T-helper 1 cell treated with Interleukin-12 subunit alpha and Interleukin-12 subunit beta and Interleukin-4 antibody, amounts not matched to agents 30 μg/mL and 1 μg/mL, for 36 hours (primary cell): ENCODE results near the gene IL17B.
A peak's percentile ranks its signal among the peaks of the same experiment; 100 is the strongest.

Experiments
- H3K27ac Mint-ChIP-seq: one replicate; pipeline ENCODE4 v1.8.0; 2021; ENCODE audit warnings: mild to moderate bottlenecking, mixed read lengths
- H3K27me3 Mint-ChIP-seq: one replicate; pipeline ENCODE4 v1.8.0; 2021; ENCODE audit warnings: low read depth, mixed read lengths
- H3K36me3 Mint-ChIP-seq: one replicate; pipeline ENCODE4 v1.8.0; 2021; ENCODE audit warnings: low read depth, mixed read lengths
- H3K4me1 Mint-ChIP-seq: one replicate; pipeline ENCODE4 v1.8.0; 2021; ENCODE audit warnings: low read depth, mixed read lengths
- H3K4me3 Mint-ChIP-seq: one replicate; pipeline ENCODE4 v1.8.0; 2021; ENCODE audit warnings: mild to moderate bottlenecking, moderate library complexity, mixed read lengths
- H3K9me3 Mint-ChIP-seq: one replicate; pipeline ENCODE4 v1.8.0; 2021; ENCODE audit warnings: mixed read lengths

The IL17B gene

GRCh38 chr5:149366169-149366729 lies 12.8 kb downstream of the IL17B start:
- H3K27me3 Mint-ChIP-seq, result no peaks in the 10 kb centered on the region
- no peaks in the 10 kb centered on the region for H3K9me3 Mint-ChIP-seq
- H3K36me3 Mint-ChIP-seq, result peaks cover 8% of the 10 kb centered on the region
- H3K4me1 Mint-ChIP-seq, result peaks cover 5% of the 10 kb centered on the region
- no peak overlapping the region for H3K27ac Mint-ChIP-seq
- H3K4me3 Mint-ChIP-seq, result no peak overlapping the region

GRCh38 chr5:149365418-149365817 lies 13.7 kb downstream of the IL17B start:
- no peak overlapping the region for H3K4me3 Mint-ChIP-seq
- H3K36me3 Mint-ChIP-seq, result peaks cover 11% of the 10 kb centered on the region
- H3K27ac Mint-ChIP-seq, result no peak overlapping the region
- no peaks in the 10 kb centered on the region for H3K27me3 Mint-ChIP-seq
- no peaks in the 10 kb centered on the region for H3K9me3 Mint-ChIP-seq
- H3K4me1 Mint-ChIP-seq, result peaks cover 12% of the 10 kb centered on the region

- Mint-ChIP-seq H3K4me1 (peaks cover 19% of the 10 kb centered on the region), H3K36me3 (peaks cover 13% of the 10 kb centered on the region), H3K27ac (no peak overlapping the region)
Observed at GRCh38 chr5:149364719-149365118, 14.4 kb downstream of the IL17B start.

GRCh38 chr5:149363936-149364335 lies 15.2 kb downstream of the IL17B start:
- Mint-ChIP-seq H3K27ac (no peak overlapping the region), H3K27me3 (no peaks in the 10 kb centered on the region), H3K36me3 (peaks cover 13% of the 10 kb centered on the region), H3K9me3 (no peaks in the 10 kb centered on the region), H3K4me1 (peaks cover 24% of the 10 kb centered on the region), H3K4me3 (no peak overlapping the region)

More at GRCh38 chr5:149364719-149365118, 14.4 kb downstream of the IL17B start:
- H3K27me3 Mint-ChIP-seq, result no peaks in the 10 kb centered on the region
- no peaks in the 10 kb centered on the region for H3K9me3 Mint-ChIP-seq
- no peak overlapping the region for H3K4me3 Mint-ChIP-seq

- Mint-ChIP-seq H3K4me3 (no peak overlapping the region), H3K27me3 (no peaks in the 10 kb centered on the region), H3K27ac (no peak overlapping the region), H3K36me3 (peaks cover 12% of the 10 kb centered on the region), H3K9me3 (no peaks in the 10 kb centered on the region), H3K4me1 (peaks cover 30% of the 10 kb centered on the region)
Observed at GRCh38 chr5:149363358-149363757, 15.7 kb downstream of the IL17B start.

- peaks cover 33% of the 10 kb centered on the region for H3K4me1 Mint-ChIP-seq
- no peaks in the 10 kb centered on the region for H3K27me3 Mint-ChIP-seq
- no peak overlapping the region for H3K4me3 Mint-ChIP-seq
- peaks cover 12% of the 10 kb centered on the region for H3K36me3 Mint-ChIP-seq
- H3K9me3 Mint-ChIP-seq, result no peaks in the 10 kb centered on the region
- H3K27ac Mint-ChIP-seq, result no peak overlapping the region
Observed at GRCh38 chr5:149362541-149362940, 16.6 kb downstream of the IL17B start.

GRCh38 chr5:149360272-149360671 lies 18.8 kb downstream of the IL17B start:
- Mint-ChIP-seq H3K9me3 (no peaks in the 10 kb centered on the region), H3K27me3 (no peaks in the 10 kb centered on the region), H3K4me3 (peak overlapping the region; percentile 49), H3K36me3 (peaks cover 20% of the 10 kb centered on the region), H3K4me1 (peaks cover 48% of the 10 kb centered on the region), H3K27ac (peak overlapping the region; percentile 23)

- Mint-ChIP-seq H3K27ac (peak overlapping the region; percentile 86), H3K9me3 (no peaks in the 10 kb centered on the region), H3K36me3 (peaks cover 31% of the 10 kb centered on the region), H3K4me3 (peak overlapping the region; percentile 97), H3K4me1 (peaks cover 57% of the 10 kb centered on the region), H3K27me3 (no peaks in the 10 kb centered on the region)
Observed at GRCh38 chr5:149358868-149359495, 20.1 kb downstream of the IL17B start.

GRCh38 chr5:149358294-149358651 lies 20.8 kb downstream of the IL17B start:
- H3K27me3 Mint-ChIP-seq, result no peaks in the 10 kb centered on the region
- peak overlapping the region; percentile 97 for H3K4me3 Mint-ChIP-seq
- H3K36me3 Mint-ChIP-seq, result peaks cover 36% of the 10 kb centered on the region
- H3K9me3 Mint-ChIP-seq, result no peaks in the 10 kb centered on the region
- peaks cover 63% of the 10 kb centered on the region for H3K4me1 Mint-ChIP-seq
- peak overlapping the region; percentile 86 for H3K27ac Mint-ChIP-seq

GRCh38 chr5:149357370-149358293 lies 21.5 kb downstream of the IL17B start, which contains the start of gene PCYOX1L:
Gene PCYOX1L (plus strand): TSS chr5:149358046. CDS start chr5:149358069, 23 bp downstream.
- Mint-ChIP-seq H3K27me3 (no peaks in the 10 kb centered on the region), H3K9me3 (no peaks in the 10 kb centered on the region), H3K27ac (peak within 1 kb of the TSS; percentile 86), H3K4me3 (peak within 1 kb of the TSS; percentile 97), H3K4me1 (peaks cover 65% of the 10 kb centered on the region), H3K36me3 (peaks cover 38% of the 10 kb centered on the region)

GRCh38 chr5:149356391-149356790 lies 22.7 kb downstream of the IL17B start:
- H3K4me3 Mint-ChIP-seq, result peak overlapping the region; percentile 31
- H3K27me3 Mint-ChIP-seq, result no peaks in the 10 kb centered on the region
- H3K9me3 Mint-ChIP-seq, result no peaks in the 10 kb centered on the region
- H3K36me3 Mint-ChIP-seq, result peaks cover 51% of the 10 kb centered on the region
- H3K27ac Mint-ChIP-seq, result peak overlapping the region; percentile 54
- H3K4me1 Mint-ChIP-seq, result peaks cover 72% of the 10 kb centered on the region

- Mint-ChIP-seq H3K9me3 (no peaks in the 10 kb centered on the region), H3K27me3 (no peaks in the 10 kb centered on the region), H3K27ac (peak overlapping the region; percentile 54), H3K4me1 (peaks cover 73% of the 10 kb centered on the region), H3K36me3 (peaks cover 56% of the 10 kb centered on the region), H3K4me3 (no peak overlapping the region)
Observed at GRCh38 chr5:149355688-149356087, 23.4 kb downstream of the IL17B start.

GRCh38 chr5:149353911-149354310 lies 25.2 kb downstream of the IL17B start:
- no peaks in the 10 kb centered on the region for H3K9me3 Mint-ChIP-seq
- peaks cover 70% of the 10 kb centered on the region for H3K36me3 Mint-ChIP-seq
- H3K4me3 Mint-ChIP-seq, result no peak overlapping the region
- peaks cover 73% of the 10 kb centered on the region for H3K4me1 Mint-ChIP-seq
- H3K27me3 Mint-ChIP-seq, result no peaks in the 10 kb centered on the region
- no peak overlapping the region for H3K27ac Mint-ChIP-seq

GRCh38 chr5:149352169-149352568 lies 26.9 kb downstream of the IL17B start:
- H3K27ac Mint-ChIP-seq, result peak overlapping the region; percentile 71
- no peaks in the 10 kb centered on the region for H3K9me3 Mint-ChIP-seq
- peak overlapping the region; percentile 25 for H3K4me3 Mint-ChIP-seq
- H3K27me3 Mint-ChIP-seq, result no peaks in the 10 kb centered on the region
- H3K4me1 Mint-ChIP-seq, result peaks cover 77% of the 10 kb centered on the region
- H3K36me3 Mint-ChIP-seq, result peaks cover 82% of the 10 kb centered on the region
